ENCODE measurements around the gene ERC1.

- TF ChIP-seq ZBTB1 (tag by site-specific recombination; IDR thresholded peaks at IDR 0.05) (no peak), ZNF175 (tag by site-specific recombination; IDR thresholded peaks at IDR 0.05) (no peak), ZNF274 (IDR thresholded peaks at IDR 0.05; ENCODE audit: low read length) (no peak), ZNF274 (tag by site-specific recombination; IDR thresholded peaks at IDR 0.05; ENCODE audit: borderline replicate concordance) (no peak), ZNF133 (tag by site-specific recombination; IDR thresholded peaks at IDR 0.05) (no peak), ZNF132 (tag by site-specific recombination; IDR thresholded peaks at IDR 0.05; ENCODE audit: borderline replicate concordance) (no peak), CTCF (tag by site-specific recombination; IDR thresholded peaks at IDR 0.05) (peak; percentile 75), ZEB2 (tag by site-specific recombination; IDR thresholded peaks at IDR 0.05) (0 out of 2 replicates have a peak, but pooled peaks have one; percentile 21)
Measured at GRCh38 chr12:1117970-1118563, 127.0 kb downstream of the ERC1 start.
